NCI-H1092 (cell line): ENCODE results near the gene SDF4.

Experiments
- DNase-seq: peaks from one replicate; lab custom pipeline; 2025; lab: John Stamatoyannopoulos, UW

SDF4 gene

DNA sequence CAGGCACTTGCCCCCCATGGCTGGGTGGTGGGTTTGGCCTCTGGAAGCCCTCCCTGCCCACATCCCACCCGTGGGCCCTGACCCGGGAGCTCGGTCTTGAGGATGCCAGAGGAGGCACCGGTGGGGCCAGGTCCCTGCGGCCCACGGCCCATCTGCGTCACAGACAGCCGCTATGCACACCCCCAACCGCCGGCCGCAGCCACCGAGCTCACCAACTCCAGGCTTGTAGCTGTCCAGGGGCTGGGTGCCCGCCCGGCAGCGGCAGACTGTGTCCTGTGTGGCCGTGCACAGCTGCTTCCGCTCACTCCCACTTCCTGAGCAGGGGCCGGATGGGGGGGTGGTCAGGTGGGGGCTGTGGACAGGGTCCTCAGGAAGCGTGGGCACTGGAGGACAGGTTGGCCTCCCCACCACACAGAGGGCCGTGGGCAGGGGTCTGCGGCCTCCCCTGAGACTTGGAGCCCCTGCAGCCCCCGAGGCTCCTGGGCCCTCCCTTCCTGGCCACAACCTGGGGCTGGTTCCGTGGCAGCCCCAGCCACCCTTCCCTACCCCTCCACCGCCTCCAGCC is 18.9 kb downstream of the SDF4 start:
- DNase-seq = no peak

DNA sequence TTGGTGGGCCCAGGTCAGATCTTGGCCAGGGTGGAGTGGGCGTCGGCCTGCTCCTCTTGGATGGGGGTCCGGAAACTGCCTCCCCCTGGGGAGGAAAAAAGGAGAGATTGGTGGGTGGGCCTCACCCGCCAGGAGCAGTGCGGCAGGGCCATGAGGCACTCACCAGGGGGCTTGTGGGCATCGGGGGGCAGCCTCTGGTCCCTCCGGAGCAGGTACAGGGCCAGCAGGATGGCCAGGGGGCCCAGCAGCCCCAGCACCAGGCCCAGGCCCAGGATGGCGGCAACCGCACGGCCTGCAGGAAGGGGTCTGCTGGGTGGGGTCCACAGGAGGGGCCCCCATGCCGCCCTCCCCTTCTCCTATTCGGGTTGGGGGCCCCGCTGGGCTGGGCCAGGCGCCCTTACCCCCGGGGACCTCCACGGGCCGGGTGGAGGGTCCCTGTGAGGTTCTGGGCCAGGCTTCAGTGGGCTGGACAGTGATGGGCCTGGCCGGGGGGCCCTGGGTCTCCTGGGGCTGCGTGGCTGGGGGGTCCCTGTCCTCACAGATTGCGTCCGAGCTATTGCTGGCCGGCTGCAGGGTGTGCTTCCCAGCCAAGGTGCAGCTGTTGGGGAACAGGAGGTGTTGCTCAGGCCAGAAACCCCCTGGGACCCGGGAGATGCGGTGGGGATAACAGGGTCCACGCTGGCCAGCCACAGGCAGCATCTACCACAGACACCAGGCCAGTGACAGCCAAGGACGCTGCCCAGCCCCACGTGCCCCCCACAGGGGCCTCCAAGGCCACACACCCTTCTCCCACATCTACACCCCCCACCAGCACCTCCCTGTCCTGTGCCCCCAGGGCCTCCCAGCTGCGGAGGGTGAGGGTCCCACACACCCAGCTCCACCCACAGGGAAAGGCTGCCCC is 20.0 kb downstream of the SDF4 start:
- no peak for DNase-seq

DNA sequence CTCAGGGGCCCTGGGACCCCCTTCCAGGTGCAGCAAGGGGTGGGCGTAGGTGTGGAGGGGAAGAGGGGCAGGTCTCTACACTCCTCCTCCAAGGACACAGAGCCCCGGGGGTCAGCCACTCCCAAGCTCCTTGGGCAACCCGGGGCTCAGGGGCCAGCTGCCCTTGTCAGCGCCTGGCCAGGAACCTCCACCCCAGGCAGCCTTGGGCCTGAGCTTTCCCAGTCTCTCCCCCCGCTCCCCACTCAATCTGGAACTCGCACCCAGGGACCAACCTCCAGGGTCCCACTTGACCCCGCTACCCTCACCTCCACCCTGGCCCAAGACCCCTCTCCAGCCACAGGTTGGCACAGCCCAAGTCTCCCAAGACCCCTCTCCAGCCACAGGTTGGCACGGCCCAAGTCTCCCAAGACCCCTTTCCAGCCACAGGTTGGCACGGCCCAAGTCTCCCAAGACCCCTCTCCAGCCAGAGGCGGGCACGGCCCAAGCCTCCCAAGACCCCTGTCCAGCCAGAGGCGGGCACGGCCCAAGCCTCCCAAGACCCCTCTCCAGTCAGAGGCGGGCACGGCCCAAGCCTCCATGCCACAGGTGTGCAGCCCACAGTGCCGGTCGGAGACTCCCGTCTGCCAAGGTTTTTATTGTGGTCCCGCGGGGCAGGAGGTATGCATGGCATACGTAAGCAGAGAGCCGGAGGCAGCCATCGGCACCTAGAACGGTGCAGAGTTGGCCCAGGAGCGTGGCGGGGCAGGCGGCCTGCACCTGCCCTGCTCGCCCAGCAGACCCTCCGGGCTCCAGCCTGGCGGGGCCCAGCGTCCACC is 20.9 kb downstream of the SDF4 start:
- no peak for DNase-seq

DNA sequence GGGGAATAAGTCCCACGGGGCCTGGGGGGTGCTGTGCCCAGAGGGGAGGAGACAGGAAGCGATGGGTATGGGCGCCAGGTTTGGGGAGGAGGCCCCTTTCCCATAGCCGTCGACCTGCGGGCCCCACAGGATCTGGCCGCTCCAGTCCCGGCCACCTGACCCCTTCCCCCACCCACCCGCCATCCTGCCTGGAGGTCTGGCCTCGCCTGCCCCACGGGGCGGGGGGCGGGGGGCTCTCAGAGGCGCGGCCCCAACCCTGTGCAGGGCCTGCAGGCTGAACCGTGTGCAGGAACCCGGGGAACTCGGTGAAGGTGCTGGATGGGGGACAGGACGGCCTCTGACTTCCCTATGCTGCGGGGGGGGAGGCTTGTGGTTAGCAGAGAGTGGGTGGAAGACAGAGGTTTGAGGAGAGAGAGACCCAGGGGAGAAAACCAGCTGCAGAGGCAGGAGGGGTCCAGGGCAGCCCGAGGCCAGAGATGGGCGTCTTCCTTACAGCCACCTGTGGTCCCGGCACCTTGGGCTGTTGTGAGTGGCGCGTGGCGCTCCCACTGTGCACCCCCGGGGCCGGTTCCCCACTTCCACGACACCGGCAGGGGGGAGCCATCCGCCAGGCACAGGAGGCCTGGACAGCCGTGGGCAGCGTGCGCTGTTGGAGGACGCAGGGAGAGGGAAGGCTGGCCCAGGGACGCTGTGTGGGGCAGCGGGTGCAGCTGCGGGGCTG is 22.9 kb downstream of the SDF4 start:
- DNase-seq = no peak

DNA sequence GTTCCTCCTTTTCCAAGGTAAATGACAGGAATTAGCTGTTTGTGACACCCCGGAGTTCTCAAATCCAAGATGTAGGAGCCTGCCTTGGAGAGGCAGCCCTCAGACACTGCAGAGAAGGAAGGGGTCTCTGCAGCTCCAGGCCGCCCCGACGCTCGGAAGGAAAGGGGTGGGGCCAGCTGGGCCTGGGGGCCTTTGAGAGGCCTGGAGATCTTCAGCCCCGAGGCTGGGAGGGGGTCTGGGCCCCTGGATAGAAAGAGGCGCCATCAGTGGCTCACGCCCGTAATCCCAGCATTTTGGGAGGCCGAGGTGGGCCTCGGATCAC is 24.3 kb downstream of the SDF4 start:
- no peak for DNase-seq

DNA sequence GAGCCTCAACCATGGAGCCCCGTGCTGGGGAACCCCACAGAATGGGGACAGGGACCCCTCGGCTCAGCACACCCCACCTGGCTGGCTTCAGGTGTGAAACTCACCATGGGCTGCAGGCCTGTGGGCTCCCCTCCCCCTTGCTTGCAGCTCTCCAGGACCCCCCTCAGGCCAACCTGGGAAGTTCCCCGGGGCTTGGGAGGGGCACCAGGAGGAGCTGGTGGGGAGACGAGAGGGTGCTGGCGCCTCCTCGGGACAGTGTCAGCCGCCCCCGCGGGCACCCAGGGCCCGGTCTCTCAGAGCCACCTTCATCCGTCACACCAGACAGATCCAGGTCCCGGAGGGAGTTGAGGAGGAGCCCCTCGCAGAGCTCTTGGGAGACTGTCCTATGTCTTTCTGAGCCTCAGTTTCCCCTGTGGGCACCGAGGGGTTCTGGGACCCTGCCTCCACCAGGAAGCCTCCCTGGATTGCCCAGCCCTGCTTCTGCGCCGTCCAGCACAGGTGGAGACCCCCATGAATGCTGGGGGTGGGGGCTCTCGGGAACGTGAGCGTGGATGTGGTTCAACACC is 24.8 kb downstream of the SDF4 start:
- DNase-seq = no peak

DNA sequence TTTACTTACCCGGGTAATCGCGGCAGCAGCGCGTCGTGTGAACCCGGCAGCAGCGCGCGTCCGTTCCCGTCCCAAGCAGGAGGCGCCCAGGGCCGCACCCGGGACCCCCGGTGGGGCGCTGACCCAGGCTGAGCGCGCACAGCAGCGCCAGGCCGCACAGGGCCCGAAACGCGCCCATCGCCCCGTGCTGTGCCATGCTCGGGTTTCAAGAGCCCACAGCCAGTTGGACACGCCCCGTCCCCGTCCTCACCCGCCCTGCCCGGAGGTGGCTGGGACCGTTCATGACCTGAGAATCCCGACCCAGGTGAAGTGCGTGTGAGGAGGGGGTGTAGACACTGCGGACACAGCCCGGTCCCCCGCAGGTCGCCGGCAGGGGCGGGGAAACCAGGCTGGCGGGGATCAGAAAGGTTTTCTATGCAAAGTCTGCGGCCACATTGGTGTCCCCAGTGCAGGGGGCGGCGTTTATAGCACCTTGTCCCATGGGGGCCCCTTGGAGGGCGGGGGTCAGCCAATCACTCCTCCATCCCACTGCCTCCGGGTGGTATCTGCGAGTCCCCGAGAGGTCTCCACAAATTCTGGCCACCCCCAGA is 25.3 kb downstream of the SDF4 start, which contains the start of gene TNFRSF18:
TNFRSF18 (minus strand) TSS at position 217 of the 590 bp plus-strand sequence; CDS start at position 196, 21 bp downstream.
- DNase-seq = no peak

DNA sequence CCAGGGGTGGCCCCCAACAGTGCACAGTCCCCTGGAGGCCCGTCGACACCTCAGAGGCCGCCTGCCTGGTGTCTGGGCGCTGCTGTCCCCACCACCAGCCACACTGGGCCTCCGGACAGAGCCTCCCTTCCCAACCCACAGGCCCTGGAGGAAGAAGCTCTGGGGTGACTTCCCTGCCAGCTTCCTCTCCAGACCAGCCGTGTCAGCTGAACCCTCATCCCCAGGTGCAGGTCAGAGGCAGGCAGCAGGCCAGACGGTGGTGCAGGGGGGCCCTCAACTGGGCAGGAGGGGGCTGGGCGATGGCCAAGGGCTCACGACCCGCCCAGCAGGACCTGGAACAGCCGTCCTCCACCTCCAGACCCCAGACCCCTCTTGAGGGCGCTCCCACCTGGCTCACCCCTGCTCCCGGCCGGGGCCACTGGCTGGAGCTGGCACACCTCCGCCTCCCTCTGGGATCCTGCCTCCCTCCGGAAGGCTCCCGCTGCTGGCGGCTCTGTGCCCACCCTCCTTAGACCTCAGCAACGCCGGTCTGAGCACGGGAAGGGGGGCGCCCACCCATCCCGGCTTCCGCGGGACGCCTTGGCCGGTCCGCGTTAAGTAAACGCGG is 25.9 kb downstream of the SDF4 start:
- DNase-seq = no peak

DNA sequence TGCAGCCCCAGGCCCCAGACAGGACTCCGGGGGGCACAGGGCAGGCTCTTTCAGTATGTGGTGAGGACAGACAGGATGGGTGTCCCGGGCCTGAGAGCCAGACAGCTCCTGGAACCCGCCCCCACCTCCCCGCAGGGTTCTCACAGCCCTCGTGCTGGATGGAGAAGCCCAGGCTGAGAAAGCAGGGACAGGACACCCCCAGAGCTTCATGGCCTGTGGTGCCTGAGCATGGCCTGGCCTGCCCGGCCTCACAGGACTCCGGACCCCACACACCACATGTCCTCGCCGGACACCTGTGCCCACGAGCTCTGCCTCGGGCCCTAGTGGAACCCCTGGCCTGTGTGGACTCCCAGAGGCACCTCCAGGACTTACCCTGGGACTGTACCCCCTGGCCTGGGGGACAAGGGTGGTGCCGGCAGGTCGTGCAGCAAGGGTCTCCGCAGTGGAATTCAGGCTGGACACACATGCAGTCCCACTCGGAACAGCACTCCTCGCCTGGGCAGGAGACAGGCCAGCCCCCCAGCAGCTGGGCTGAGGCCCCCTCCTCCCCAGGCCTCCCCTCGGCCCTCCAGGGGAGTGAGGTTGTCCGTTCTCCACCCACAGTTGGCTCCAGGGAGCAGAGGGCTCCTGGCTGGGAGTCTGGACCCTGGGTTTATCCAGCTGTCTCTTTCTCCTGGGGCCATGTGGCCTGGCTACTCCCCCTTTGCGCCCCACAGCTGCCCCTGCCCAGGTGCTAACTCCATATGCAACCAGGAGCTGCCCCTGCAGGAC is 26.6 kb downstream of the SDF4 start:
- DNase-seq = no peak

DNA sequence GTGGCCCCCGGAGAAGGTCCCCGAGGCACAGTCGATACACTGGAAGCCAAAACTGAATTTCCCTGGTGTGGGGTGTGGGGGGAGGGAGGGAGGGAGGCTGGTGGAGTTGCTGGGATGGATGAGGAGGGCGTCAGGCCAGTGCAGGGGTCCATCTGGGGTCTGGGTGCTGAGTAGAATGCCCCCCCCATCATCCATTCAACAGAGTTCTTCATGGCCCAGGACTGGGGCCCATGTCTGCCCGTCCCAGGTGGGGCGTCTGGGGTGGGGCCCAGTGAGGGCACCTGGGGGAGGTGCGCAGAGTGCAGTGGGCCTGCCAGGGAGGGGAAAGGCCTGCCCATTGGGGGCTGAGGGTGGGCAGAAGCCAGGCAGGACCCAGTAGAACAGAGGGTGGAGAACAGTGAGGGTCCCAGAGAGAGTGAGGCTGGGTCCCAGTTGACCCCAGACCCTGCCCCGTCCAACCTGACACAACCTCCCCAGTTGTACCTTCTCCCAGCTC is 27.3 kb downstream of the SDF4 start:
- DNase-seq = no peak

DNA sequence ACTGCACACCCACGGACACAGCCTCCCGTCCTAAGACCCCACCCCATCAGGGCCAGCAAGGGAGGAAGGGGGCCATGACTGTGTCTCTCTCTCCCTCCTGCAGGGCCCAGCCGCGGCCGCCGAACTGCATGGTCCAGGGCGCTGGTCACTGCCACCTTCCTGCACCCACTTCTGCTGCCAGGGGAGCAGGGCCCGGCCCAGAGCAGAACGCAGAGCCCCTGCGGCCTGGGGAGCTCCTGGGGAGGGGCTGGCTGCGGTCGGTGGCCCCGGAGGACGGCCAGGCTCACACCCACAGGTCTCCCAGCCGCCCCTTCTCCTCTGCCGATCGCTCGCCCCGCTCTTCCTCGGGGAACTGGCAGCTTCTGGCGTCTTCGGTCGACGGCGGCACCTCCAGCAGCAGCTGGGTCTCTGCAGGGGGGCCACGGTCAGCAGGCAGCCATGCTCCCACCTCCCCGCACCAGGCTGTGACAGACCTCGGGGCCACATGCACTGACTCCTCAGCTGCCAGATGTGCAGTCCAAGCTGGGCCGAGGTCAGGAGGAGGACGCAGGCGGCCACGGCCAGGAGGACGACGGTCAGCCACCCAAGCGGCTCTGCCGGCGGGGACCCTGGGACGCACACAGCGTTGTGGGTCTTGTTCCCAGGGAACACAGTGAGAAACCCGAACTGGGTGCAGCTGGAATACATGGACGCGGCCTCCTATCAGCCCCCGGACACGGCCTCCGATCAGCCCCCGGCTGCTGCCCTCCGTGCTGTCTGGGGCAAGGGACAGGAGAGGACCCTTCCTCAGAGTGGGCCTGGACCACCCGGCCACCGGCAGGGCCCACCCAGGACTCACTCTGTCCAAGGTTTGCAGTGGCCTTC is 28.0 kb downstream of the SDF4 start:
- no peak for DNase-seq

DNA sequence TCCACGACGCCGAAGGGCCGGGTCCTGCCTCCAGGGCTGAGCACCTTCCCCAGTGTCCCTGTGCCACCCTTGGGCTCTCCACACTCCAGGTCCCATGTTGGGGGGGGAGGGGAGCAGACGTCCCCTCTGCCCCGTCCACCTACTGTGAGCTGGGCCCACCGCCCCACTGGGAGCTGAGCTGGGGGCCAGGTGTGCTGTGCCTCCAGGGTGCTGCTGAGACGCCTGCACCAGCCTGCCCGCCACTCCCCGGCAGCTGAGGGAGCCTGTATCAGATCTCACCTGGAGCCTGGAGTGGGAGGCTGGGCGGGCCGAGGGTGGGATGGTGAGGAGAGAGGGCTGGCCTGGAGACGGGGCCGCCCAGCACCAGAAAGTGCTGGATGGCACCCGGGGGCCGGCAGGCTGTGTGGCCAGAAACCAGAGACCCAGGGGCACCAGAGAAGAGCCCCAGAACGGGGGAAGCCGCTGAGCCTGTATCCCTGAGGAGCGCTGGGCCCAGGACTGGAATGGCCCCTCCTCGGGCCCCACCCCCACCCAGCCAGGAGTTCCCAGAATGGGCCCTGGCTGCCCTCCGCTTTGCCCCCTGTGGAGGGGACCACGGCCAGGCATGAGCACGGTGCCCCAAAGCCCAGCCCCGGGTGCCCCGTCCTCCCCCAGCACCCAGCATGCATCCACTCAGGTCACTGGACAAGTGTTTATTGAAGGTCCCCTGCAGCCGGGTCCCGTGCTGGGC is 28.8 kb downstream of the SDF4 start:
- no peak for DNase-seq

DNA sequence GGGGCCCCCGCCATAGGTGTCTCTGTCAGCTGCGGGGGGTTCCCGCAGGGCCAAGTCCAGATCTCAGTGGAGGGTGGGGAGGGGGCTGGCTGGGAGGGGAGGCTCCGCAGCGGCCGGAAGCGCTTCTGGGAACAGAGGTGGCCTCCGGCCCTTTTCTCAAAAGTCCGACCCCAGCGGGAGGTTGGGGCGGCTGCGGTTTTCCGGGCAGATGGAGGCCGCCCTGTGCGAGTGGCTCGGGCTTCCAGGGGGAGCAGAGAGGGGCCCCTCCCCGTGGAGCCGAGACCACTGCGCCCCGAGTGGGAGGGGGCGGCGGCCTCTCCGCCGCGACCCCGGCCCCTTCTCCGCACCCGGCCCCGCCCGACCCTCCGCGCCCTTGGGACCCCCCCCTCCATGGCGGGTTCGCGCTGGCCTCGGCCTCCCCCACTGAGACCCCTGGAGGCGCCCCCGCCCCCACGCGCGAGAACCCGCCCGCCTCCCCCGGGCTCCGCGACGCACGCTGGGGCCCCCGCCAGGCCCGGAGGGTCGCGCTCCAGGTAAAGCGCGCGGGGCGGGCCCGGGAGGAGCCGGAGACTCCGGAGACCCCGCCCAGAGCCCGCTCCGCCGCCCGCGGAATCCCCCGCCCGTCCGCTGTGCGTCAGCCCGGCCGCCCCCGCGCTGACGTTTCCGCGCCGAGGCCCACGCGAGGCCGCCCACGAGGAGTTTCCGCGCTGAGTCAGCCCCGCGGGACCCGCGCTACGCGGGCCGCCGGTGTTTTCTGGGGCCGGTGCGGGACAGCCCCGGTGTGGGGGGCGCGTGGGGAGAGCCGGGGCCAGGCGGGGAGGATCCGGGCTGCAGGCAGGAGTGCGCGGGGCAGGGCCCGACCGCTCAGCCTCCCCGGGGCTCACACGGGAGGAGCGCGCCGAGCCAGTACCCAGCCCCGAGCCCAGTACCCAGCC is 30.7 kb downstream of the SDF4 start:
- DNase-seq = no peak

DNA sequence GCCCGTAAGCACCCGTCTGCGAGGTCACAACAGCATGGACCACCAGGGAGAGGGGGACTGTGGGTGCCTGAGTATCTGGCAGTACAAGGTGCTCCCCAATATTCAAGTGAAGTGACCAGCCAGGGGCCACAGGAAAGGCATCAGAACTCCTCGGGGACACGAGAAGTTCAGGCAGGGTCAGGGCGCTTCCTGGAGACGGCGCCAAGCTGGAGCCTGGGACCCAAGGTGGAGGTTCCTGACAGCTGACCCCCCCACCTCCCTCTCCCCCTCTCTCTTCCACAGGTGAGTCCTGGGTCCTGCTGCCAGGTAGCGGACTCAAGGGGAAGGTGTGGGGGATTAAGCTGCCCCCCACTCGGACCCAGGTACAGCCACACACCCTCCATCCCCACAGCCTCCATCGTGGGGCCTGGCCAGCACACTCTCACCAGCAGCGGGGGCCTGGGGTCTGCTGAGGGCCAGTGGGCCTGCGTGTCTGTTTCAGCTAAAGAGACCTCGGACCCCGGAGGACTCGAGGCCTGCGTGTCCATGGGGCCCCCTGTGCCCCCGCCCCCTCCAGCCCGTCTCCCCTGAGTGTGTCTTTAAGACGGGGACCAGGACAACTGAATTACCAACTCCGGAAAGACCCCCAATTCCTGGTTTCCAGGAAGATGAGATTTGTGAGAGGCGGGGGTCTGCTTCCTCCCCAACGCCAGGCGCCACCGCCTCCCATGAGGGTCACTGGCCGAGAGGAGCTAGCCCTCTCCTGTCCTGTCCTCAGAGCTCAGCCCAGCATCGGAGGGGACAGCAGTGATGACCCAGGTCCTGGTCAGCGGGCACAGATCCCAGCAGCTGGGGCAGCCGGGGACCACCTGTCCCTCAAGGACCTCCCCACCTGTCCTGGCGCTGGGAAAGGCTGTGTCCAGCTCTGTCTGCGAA is 31.6 kb downstream of the SDF4 start:
- no peak for DNase-seq

DNA sequence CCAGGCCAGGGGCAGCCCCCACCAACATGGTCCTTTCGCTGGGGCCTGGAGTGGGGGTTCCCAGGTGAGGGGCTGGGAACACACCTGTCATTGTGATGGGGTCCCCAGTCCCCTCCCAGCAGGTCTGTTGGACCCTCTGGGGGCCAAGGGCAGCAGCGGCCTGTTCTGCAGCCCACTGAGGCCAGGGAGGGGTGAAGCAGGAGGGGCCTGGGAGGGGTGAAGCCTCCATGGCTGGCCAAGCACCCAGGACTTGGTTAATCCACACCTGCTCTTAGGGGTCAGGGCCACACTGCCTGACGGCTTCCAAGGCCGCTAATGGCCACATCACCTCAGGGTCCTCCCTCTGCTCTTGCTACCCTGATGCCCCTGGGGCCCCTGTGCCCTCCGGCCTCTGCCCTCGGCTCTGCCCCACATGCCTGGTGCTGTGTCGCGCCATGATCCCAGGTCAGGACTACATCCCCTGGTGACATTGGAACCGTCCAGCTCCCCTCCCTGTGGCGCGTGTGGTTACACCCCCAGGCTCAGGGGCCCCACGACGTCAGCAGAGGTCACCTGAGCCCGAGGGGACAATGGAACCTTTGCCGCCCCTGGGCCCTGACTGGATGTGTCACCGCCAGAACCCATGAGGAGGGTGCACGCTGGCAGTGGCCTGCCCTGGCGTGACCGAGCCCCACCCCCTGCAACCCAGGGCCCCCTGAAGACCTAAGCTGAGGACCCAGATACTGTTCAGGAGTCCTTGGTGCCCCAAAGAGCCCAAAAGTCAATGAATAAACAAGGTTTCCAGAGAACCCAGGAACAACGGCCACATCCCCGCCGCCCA is 32.5 kb downstream of the SDF4 start:
- no peak for DNase-seq
